Tibial artery (tissue), 4 donors: Measurements from ENCODE around the gene CYB561D1.
A peak's percentile ranks its signal among the peaks of the same experiment; 100 is the strongest.

Experiments
- DNase-seq, 2 donors: peaks; one replicate each; pipeline ENCODE4 v3.0.0-alpha.2; 2019
- H3K27ac ChIP-seq, 2 donors: fragments of 200-600 bp; sonication (generic) in 1 of 2; 1 replicate in 1 of 2; 2 replicates in 1 of 2; pipeline ENCODE4 v1.5.1; 2018 to 2019; ENCODE audit warnings: mild to moderate bottlenecking in 1 of 2
- H3K27me3 ChIP-seq, 2 donors: fragments of 200-600 bp; sonication (generic) in 1 of 2; one replicate each; pipeline versions ENCODE4 v1.5.1 to v1.6.0; 2016 to 2019
- H3K36me3 ChIP-seq, 3 donors: fragments of 200-600 bp; sonication (generic) in 2 of 3; one replicate each; pipeline ENCODE4 v1.5.1; 2016 to 2019; ENCODE audit warnings: mild to moderate bottlenecking in 2 of 3
- H3K4me1 ChIP-seq, 4 donors: fragments of 200-600 bp; sonication (generic) in 2 of 4; 1 replicate in 3 of 4; 2 replicates in 1 of 4; pipeline ENCODE4 v1.5.1; 2016 to 2019
- H3K4me3 ChIP-seq, 2 donors: fragments of 200-600 bp; sonication (generic) in 1 of 2; 1 replicate in 1 of 2; 2 replicates in 1 of 2; pipeline ENCODE4 v1.5.1; 2018 to 2019; ENCODE audit warnings: mild to moderate bottlenecking in 2 of 2
- H3K9me3 ChIP-seq, 3 donors: fragments of 200-600 bp; sonication (generic) in 1 of 3; one replicate each; pipeline ENCODE4 v1.5.1; 2016 to 2019
- intact Hi-C: fragments of 100-400 bp; cut with DNase I; formaldehyde crosslinking; loops from one replicate; pipeline ENCODE4 v1.15.0; 2023; ENCODE audit warnings: low total_unique reads
- TF ChIP-seq, protein P1 (sequence below), 2 experiments: fragments of 200-600 bp in 1 of 2; fragments of 450-650 bp in 1 of 2; IDR thresholded peaks; one replicate each; pipeline ENCODE4 v1.5.1; 2017 to 2019; ENCODE audit warnings: antibody characterized with exemption in 2 of 2, mild to moderate bottlenecking in 1 of 2, moderate library complexity in 1 of 2

Gene CYB561D1

DNA sequence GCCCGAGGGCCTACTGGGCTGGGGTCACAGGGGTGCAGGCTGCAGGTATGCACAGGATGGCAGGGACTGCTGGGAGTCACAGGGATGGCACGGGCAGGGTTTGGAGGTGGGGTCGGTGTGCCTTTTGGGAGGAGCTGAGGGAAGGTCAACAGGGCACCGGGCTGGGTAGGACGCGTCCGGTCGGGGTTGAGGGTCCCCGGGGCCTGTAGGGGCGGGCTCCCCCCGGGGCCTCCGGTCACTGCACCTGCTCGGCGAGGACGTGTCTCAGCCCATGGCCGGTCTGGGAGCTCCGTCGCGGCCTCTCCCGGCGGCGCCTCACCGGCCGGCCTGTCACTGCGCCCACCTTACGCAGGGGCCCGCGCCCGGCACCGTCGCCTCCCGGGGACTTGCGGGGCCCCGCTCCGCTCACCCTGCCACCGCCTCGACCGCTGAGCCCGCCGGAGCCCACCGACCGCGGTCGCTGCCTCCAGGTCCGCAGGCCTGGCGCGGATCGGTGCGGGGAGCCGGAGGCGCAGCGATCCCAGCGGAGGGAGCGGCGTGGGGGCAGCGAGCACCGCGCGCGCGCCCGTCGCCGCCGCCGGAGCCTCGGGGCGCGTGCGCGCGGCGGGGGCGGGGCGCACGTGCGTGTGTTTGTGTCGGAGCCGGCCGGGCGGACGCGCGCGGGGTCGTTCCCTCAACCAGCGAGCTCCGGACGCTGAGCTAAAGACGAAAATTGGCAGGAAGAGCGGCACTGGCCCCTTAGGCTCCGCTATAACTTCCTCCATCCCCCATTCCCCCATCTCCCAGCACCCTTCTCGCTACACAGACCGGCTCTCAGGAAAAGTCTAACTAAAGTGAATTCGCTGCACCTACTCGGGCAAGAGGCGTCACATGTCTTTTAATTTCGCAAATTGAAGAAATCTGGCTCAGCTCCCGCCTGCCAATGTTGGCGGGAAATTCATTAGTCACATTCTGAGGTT lies 15.6 kb downstream of the CYB561D1 start, which contains the start of gene AMIGO1:
Gene AMIGO1, minus strand, starts transcription at position 552 of the 959 bp plus-strand sequence. CDS start 815 bp downstream, outside the sequence.
- intact Hi-C loops = no loop called here
- H3K27me3 ChIP-seq = no peaks in the 10 kb centered on the region
- peaks cover 0 to 23% (median 17%) of the 10 kb centered on the region in 4 donors for H3K4me1 ChIP-seq
- H3K27ac ChIP-seq = peak within 1 kb of the TSS; percentile 69 to 77
- no peak for DNase-seq
- peak within 1 kb of the TSS; percentile 68 to 89 for H3K4me3 ChIP-seq
- peaks cover 0 to 12% (median 0%) of the 10 kb centered on the region in 3 donors for H3K36me3 ChIP-seq
- no peaks in the 10 kb centered on the region for H3K9me3 ChIP-seq
- TF ChIP-seq, protein P1, sequence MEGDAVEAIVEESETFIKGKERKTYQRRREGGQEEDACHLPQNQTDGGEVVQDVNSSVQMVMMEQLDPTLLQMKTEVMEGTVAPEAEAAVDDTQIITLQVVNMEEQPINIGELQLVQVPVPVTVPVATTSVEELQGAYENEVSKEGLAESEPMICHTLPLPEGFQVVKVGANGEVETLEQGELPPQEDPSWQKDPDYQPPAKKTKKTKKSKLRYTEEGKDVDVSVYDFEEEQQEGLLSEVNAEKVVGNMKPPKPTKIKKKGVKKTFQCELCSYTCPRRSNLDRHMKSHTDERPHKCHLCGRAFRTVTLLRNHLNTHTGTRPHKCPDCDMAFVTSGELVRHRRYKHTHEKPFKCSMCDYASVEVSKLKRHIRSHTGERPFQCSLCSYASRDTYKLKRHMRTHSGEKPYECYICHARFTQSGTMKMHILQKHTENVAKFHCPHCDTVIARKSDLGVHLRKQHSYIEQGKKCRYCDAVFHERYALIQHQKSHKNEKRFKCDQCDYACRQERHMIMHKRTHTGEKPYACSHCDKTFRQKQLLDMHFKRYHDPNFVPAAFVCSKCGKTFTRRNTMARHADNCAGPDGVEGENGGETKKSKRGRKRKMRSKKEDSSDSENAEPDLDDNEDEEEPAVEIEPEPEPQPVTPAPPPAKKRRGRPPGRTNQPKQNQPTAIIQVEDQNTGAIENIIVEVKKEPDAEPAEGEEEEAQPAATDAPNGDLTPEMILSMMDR (IDR thresholded peaks at IDR 0.05) = no peak

DNA sequence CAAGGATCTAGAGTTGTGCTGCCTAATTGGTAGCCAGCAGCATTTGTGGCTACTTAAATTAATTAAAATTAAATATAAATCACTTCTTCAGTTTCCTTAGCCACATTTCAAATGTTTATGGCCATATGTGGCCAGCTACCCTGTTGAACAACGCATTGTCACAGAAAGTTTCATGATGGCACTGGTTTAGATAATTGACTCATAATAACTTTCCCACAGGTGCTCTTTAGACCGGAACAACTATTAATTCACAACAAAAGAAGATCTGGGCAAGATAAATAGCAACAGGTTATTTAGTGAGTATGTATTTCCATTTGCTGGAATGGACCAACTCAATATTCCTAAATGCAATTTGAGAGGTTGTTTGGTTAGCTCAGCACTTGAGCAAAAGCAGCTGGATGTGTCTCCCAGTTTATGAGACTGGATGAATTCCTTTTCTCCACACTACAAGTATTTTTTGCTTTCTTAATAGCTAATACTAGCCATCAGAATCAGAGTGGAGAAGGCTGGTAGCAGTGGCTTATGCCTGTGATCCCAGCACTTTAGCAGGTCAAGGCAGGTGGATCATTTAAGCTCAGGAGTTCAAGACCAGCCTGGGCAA lies 19.3 kb downstream of the CYB561D1 start:
- no peak for DNase-seq
- Histone ChIP-seq H3K27me3 (no peaks in the 10 kb centered on the region), H3K36me3 (no peaks in the 10 kb centered on the region), H3K9me3 (no peaks in the 10 kb centered on the region), H3K27ac (no peak overlapping the region), H3K4me3 (no peak overlapping the region), H3K4me1 (peaks cover 0 to 20% (median 16%) of the 10 kb centered on the region in 4 donors)
- TF ChIP-seq, protein P1 (IDR thresholded peaks at IDR 0.05) = no peak
- intact Hi-C loops = no loop called here

DNA sequence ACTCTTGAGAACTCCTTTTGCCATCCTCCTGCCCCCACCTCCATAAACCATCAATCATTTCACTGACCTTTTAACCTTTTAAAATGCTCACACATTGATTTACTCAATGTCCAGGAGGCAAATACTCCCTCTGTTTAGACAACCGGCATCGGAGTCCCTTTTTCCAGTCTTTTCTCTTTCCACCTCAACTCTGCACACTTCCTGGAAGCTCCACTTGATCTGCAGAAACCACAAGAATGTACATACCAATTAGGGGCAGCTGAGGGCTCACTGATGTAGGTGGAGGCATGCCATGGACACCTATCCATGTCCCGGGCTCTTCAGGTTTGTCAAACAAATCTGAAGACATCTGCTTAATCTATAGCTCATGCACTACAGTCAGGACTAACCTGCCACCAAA lies 21.0 kb downstream of the CYB561D1 start:
- Histone ChIP-seq H3K27ac (no peak overlapping the region), H3K4me1 (peaks cover 0 to 8% (median 7%) of the 10 kb centered on the region in 4 donors), H3K27me3 (no peaks in the 10 kb centered on the region), H3K36me3 (no peaks in the 10 kb centered on the region), H3K9me3 (no peaks in the 10 kb centered on the region), H3K4me3 (no peak overlapping the region)
- no peak for DNase-seq
- TF ChIP-seq, protein P1 (IDR thresholded peaks at IDR 0.05) = no peak
- intact Hi-C loops = no loop called here

DNA sequence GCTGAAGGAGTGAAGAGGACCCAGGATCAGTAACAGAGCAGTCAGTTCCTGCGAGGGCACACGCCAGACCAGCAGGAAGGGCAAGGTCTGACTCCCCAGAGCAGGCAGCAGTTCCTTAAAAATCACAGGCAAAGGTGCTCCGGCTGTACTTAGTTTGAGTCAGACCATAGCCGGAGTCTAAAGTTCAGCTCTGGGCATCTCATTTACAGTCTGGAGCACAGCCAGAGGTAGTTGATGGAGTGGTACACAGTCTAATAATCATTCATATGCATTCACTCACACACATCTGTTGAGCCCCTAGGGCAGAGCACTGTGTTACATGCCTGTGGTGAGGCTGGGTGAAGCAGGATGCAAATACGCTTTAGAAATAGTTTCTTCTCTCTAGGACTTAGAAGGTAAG lies 23.0 kb downstream of the CYB561D1 start:
- Histone ChIP-seq H3K27me3 (peaks cover 0 to 3% of the 10 kb centered on the region in 2 donors), H3K36me3 (no peaks in the 10 kb centered on the region), H3K4me3 (no peak overlapping the region), H3K4me1 (no peaks in the 10 kb centered on the region), H3K9me3 (no peaks in the 10 kb centered on the region), H3K27ac (no peak overlapping the region)
- intact Hi-C loops = no loop called here
- TF ChIP-seq, protein P1 (IDR thresholded peaks at IDR 0.05) = no peak
- no peak for DNase-seq

DNA sequence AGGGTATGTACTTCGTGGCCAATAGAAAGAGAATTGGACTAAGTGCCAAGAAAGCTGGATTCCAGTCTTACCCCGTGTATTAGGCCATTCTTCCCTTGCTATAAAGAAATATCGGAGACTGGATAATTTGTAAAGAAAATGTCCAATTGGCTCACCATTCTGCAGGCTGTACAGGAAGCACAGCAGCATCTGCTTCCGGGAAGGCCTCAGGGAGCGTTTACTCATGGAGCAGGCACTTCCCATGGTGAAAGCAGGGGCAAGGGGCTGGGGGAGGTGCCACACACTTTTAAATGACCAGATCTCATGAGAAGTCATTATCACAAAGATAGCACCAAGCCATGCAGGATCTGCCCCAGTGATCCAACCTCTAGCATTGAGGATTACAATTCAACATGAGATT lies 23.4 kb downstream of the CYB561D1 start:
- Histone ChIP-seq H3K27me3 (peaks cover 0 to 3% of the 10 kb centered on the region in 2 donors), H3K4me3 (no peak overlapping the region), H3K27ac (no peak overlapping the region), H3K4me1 (no peaks in the 10 kb centered on the region), H3K9me3 (no peaks in the 10 kb centered on the region), H3K36me3 (no peaks in the 10 kb centered on the region)
- TF ChIP-seq, protein P1 (IDR thresholded peaks at IDR 0.05) = no peak
- intact Hi-C loops = no loop called here
- no peak for DNase-seq
